ENCODE measurements around the gene LRRC3. TPM values are rescaled to one million over a fixed set of nuclear protein-coding genes. Genes with fewer than 3 reads are reported as not detected.

Gene LRRC3
- total RNA-seq, 1 experiment from 2014 or later = 0.48 TPM

DNA sequence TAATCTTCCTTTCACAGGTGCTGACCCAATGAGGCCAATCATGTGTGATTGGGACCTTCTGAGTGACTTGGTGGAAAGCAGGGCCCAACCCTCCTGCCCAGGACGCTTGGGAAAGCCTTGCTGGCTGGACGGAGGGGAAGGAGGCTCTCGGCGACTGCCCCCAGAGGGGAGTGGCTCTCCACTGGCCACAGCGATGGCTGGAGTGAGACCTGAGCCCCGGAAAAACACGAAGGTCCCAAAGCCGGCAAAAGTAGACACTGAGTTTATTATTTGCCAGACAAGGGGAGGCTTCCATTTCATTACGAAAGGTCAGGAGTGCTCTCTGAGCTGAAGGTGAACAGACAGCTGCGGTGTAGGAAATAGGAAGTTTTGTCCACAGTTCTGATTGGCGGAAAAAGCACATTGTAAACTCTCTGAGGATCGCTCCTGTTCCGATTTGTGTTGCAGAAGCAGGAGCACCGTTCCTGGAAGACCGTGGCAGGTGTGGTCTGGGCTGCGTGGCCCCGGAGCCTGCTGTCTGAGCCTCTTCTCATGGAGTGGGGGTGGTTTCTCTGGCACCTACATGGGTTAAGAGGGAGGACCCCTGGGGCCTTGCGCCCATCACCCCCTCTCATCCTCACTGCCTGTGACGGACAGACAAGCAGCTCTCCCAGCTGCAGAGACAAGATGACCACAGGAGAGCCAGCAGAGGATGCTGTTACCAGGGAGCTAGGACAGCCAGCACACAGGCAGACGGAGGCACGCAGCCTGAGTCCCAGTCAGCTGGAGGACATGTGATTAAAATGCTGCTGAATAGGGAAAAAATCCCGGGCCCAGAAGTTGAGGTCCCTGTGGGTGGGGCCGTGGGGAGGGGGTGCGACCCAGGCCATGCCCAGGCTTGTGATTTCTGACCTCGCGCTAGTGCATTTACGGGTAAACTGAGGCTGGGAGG, 43.2 kb downstream of the LRRC3 start:
- Histone ChIP-seq H4K20me1 (ENCODE audit: insufficient read depth) (no peaks in the 10 kb centered on the region), H3F3A (ENCODE audit: insufficient read depth, low read depth) (no peaks in the 10 kb centered on the region), H3K27me3 (ENCODE audit: insufficient read depth, low read depth) (peaks cover 94% of the 10 kb centered on the region), H3K4me2 (no peak overlapping the region), H3K36me3 (ENCODE audit: low read depth) (no peaks in the 10 kb centered on the region), H3K9me3 (ENCODE audit: insufficient read depth, low read depth) (no peaks in the 10 kb centered on the region), H2AFZ (no peak overlapping the region), H3K9me2 (ENCODE audit: insufficient read depth) (no peaks in the 10 kb centered on the region), H3K27ac (no peak overlapping the region), H3K4me3 (no peak overlapping the region), H3K4me1 (replicated peaks; ENCODE audit: insufficient read depth) (no peaks in the 10 kb centered on the region), H3K79me2 (ENCODE audit: low read depth) (no peaks in the 10 kb centered on the region)
- no TSS peak for BruUV-seq (replicated peaks)
- CTCF ChIA-PET = no interaction called here
- TF ChIP-seq, protein P1, sequence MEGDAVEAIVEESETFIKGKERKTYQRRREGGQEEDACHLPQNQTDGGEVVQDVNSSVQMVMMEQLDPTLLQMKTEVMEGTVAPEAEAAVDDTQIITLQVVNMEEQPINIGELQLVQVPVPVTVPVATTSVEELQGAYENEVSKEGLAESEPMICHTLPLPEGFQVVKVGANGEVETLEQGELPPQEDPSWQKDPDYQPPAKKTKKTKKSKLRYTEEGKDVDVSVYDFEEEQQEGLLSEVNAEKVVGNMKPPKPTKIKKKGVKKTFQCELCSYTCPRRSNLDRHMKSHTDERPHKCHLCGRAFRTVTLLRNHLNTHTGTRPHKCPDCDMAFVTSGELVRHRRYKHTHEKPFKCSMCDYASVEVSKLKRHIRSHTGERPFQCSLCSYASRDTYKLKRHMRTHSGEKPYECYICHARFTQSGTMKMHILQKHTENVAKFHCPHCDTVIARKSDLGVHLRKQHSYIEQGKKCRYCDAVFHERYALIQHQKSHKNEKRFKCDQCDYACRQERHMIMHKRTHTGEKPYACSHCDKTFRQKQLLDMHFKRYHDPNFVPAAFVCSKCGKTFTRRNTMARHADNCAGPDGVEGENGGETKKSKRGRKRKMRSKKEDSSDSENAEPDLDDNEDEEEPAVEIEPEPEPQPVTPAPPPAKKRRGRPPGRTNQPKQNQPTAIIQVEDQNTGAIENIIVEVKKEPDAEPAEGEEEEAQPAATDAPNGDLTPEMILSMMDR (conservative IDR thresholded peaks at IDR 0.05) = no peak
- TF ChIP-seq EZH2 (IDR thresholded peaks at IDR 0.05; ENCODE audit: low read depth) = no peak
- no peak for DNase-seq
- intact Hi-C loops (cut with micrococcal nuclease; ENCODE audit: unreplicated experiment) = no loop called here
- POLR2A ChIA-PET (ENCODE audit: unreplicated experiment) = no interaction called here

- H3K27ac ChIP-seq = no peak overlapping the region
- H3K4me2 ChIP-seq = no peak overlapping the region
- no peaks in the 10 kb centered on the region for H3K9me2 ChIP-seq (ENCODE audit: insufficient read depth)
- ChIA-PET CTCF (no interaction called here), POLR2A (ENCODE audit: unreplicated experiment) (no interaction called here)
- TF ChIP-seq, protein P1 (conservative IDR thresholded peaks at IDR 0.05) = no peak
- no peak for TF ChIP-seq EZH2 (IDR thresholded peaks at IDR 0.05; ENCODE audit: low read depth)
- DNase-seq = no peak
- H3K27me3 ChIP-seq (ENCODE audit: insufficient read depth, low read depth) = peaks cover 93% of the 10 kb centered on the region
- H3F3A ChIP-seq (ENCODE audit: insufficient read depth, low read depth) = no peaks in the 10 kb centered on the region
- H4K20me1 ChIP-seq (ENCODE audit: insufficient read depth) = no peaks in the 10 kb centered on the region
- H3K4me1 ChIP-seq (replicated peaks; ENCODE audit: insufficient read depth) = no peaks in the 10 kb centered on the region
- H3K4me3 ChIP-seq = no peak overlapping the region
- H2AFZ ChIP-seq = no peak overlapping the region
- H3K36me3 ChIP-seq (ENCODE audit: low read depth) = no peaks in the 10 kb centered on the region
- intact Hi-C loops (cut with micrococcal nuclease; ENCODE audit: unreplicated experiment) = no loop called here
- H3K79me2 ChIP-seq (ENCODE audit: low read depth) = no peaks in the 10 kb centered on the region
- no peaks in the 10 kb centered on the region for H3K9me3 ChIP-seq (ENCODE audit: insufficient read depth, low read depth)
- BruUV-seq (replicated peaks) = no TSS peak
Observed at GRCh38 chr21:44499211-44499560, 43.9 kb downstream of the LRRC3 start.

GRCh38 chr21:44499631-44500030, 44.3 kb downstream of the LRRC3 start:
- Histone ChIP-seq H3K9me2 (ENCODE audit: insufficient read depth) (no peaks in the 10 kb centered on the region), H3K27me3 (ENCODE audit: insufficient read depth, low read depth) (peaks cover 88% of the 10 kb centered on the region), H2AFZ (no peak overlapping the region), H3K27ac (no peak overlapping the region), H3K36me3 (ENCODE audit: low read depth) (no peaks in the 10 kb centered on the region), H3K4me2 (no peak overlapping the region), H3F3A (ENCODE audit: insufficient read depth, low read depth) (no peaks in the 10 kb centered on the region), H3K4me3 (no peak overlapping the region), H4K20me1 (ENCODE audit: insufficient read depth) (no peaks in the 10 kb centered on the region), H3K9me3 (ENCODE audit: insufficient read depth, low read depth) (no peaks in the 10 kb centered on the region), H3K4me1 (replicated peaks; ENCODE audit: insufficient read depth) (no peaks in the 10 kb centered on the region), H3K79me2 (ENCODE audit: low read depth) (no peaks in the 10 kb centered on the region)
- no peak for DNase-seq
- ChIA-PET CTCF (no interaction called here), POLR2A (ENCODE audit: unreplicated experiment) (no interaction called here)
- TF ChIP-seq, protein P1 (conservative IDR thresholded peaks at IDR 0.05) = no peak
- TF ChIP-seq EZH2 (IDR thresholded peaks at IDR 0.05; ENCODE audit: low read depth) = no peak
- no TSS peak for BruUV-seq (replicated peaks)
- intact Hi-C loops (cut with micrococcal nuclease; ENCODE audit: unreplicated experiment) = no loop called here
